CD14-positive monocyte (primary cell): ENCODE data around the gene TBC1D22A. TPM values are rescaled to one million over a fixed set of nuclear protein-coding genes. Genes with fewer than 3 reads are reported as not detected.
A peak's percentile ranks its signal among the peaks of the same experiment; 100 is the strongest.

Experiments
- DNase-seq, 3 donors: peaks; one replicate each; pipeline ENCODE4 v3.0.0-alpha.2; 2011 to 2022
- H2AFZ ChIP-seq: 2 replicates; pipeline ENCODE4 v1.6.0; 2012; ENCODE audit warnings: mild to moderate bottlenecking, low read depth, low read length, inconsistent platforms; ENCODE audit not compliant: insufficient read depth, poor library complexity, severe bottlenecking
- H3K27ac ChIP-seq, 2 donors: 1 replicate in 1 of 2; 2 replicates in 1 of 2; pipeline ENCODE4 v1.5.1; 2012 to 2013; ENCODE audit warnings: low read length in 2 of 2, control low read depth in 1 of 2, inconsistent platforms in 1 of 2, low read depth in 1 of 2, mild to moderate bottlenecking in 1 of 2
- H3K27me3 ChIP-seq, 2 donors: one replicate each; pipeline versions ENCODE4 v1.6.0 to v1.6.1; 2011 to 2013; ENCODE audit warnings: low read length in 2 of 2; ENCODE audit not compliant: control insufficient read depth in 2 of 2, insufficient read depth in 2 of 2
- H3K36me3 ChIP-seq, 2 donors: replicated peaks in 1 of 2; 1 replicate in 1 of 2; 2 replicates in 1 of 2; pipeline versions ENCODE4 v1.5.1 to v1.6.1; 2012 to 2013; ENCODE audit warnings: low read length in 2 of 2, control low read depth in 1 of 2, inconsistent platforms in 1 of 2, mild to moderate bottlenecking in 1 of 2; ENCODE audit not compliant: insufficient read depth in 2 of 2, control insufficient read depth in 1 of 2
- H3K4me1 ChIP-seq, 2 donors: 1 replicate in 1 of 2; 2 replicates in 1 of 2; pipeline versions ENCODE4 v1.5.1 to v1.6.1; 2012 to 2013; ENCODE audit warnings: low read length in 2 of 2, control low read depth in 1 of 2, inconsistent platforms in 1 of 2, mild to moderate bottlenecking in 1 of 2, moderate library complexity in 1 of 2; ENCODE audit not compliant: insufficient read depth in 2 of 2, control insufficient read depth in 1 of 2
- H3K4me2 ChIP-seq: replicated peaks from 2 replicates; pipeline ENCODE3; 2012; ENCODE audit warnings: low read length, moderate library complexity, mild to moderate bottlenecking; ENCODE audit not compliant: poor library complexity, severe bottlenecking; ENCODE audit errors: extremely low read depth
- H3K4me3 ChIP-seq, 3 experiments: fragments of 200-600 bp in 1 of 3; sonication (generic) in 1 of 3; replicated peaks in 1 of 3; 1 replicate in 2 of 3; 2 replicates in 1 of 3; pipeline ENCODE4 v1.5.1; 2011 to 2013; ENCODE audit warnings: low read length in 3 of 3, mild to moderate bottlenecking in 3 of 3, control low read depth in 2 of 3, low read depth in 2 of 3, inconsistent platforms in 1 of 3, moderate library complexity in 1 of 3
- H3K79me2 ChIP-seq: 2 replicates; pipeline ENCODE4 v1.6.0; 2012; ENCODE audit warnings: mild to moderate bottlenecking, control low read depth, inconsistent platforms, low read length, moderate library complexity; ENCODE audit not compliant: insufficient read depth
- H3K9ac ChIP-seq: 2 replicates; pipeline ENCODE4 v1.6.0; 2017; ENCODE audit warnings: low read length, mild to moderate bottlenecking; ENCODE audit not compliant: insufficient read depth, poor library complexity, severe bottlenecking
- H3K9me3 ChIP-seq, 2 donors: replicated peaks in 1 of 2; 1 replicate in 1 of 2; 2 replicates in 1 of 2; pipeline versions ENCODE4 v1.5.1 to v1.6.1; 2012 to 2013; ENCODE audit warnings: low read length in 2 of 2, control low read depth in 1 of 2; ENCODE audit not compliant: control insufficient read depth in 1 of 2, insufficient read depth in 1 of 2
- H4K20me1 ChIP-seq: 2 replicates; pipeline ENCODE4 v1.6.0; 2012; ENCODE audit warnings: mild to moderate bottlenecking, low read length, control low read depth, moderate library complexity; ENCODE audit not compliant: insufficient read depth
- H3K27ac Mint-ChIP-seq, 7 donors: one replicate each; pipeline ENCODE4 v1.8.0; 2020; ENCODE audit warnings: mild to moderate bottlenecking in 7 of 7, mixed read lengths in 7 of 7, moderate library complexity in 6 of 7, inconsistent platforms in 2 of 7
- H3K27me3 Mint-ChIP-seq, 3 donors: one replicate each; pipeline ENCODE4 v1.8.0; 2021 to 2022; ENCODE audit warnings: low read depth in 3 of 3, mild to moderate bottlenecking in 3 of 3, mixed read lengths in 3 of 3, moderate library complexity in 3 of 3, inconsistent platforms in 1 of 3
- H3K36me3 Mint-ChIP-seq, 2 donors: one replicate each; pipeline ENCODE4 v1.8.0; 2020; ENCODE audit warnings: mixed read lengths in 2 of 2, inconsistent platforms in 1 of 2, mild to moderate bottlenecking in 1 of 2
- H3K4me1 Mint-ChIP-seq: one replicate; pipeline ENCODE4 v1.8.0; 2020; ENCODE audit warnings: mild to moderate bottlenecking, mixed read lengths
- H3K4me3 Mint-ChIP-seq, 2 donors: one replicate each; pipeline ENCODE4 v1.8.0; 2020; ENCODE audit warnings: mild to moderate bottlenecking in 2 of 2, mixed read lengths in 2 of 2, moderate library complexity in 1 of 2
- H3K9me3 Mint-ChIP-seq, 7 donors: one replicate each; pipeline ENCODE4 v1.8.0; 2020 to 2022; ENCODE audit warnings: mixed read lengths in 7 of 7, mild to moderate bottlenecking in 6 of 7, moderate library complexity in 6 of 7, inconsistent platforms in 2 of 7
- WGBS: methylation state at CpG from one replicate; pipeline ENCODE4 v1.1.5; 2013; ENCODE audit warnings: missing lambda C conversion rate; ENCODE audit not compliant: insufficient coverage; 5-methylcytosine and 5-hydroxymethylcytosine counted together
- intact Hi-C, 2 donors: fragments of 100-400 bp; cut with micrococcal nuclease; formaldehyde crosslinking; loops; one replicate each; pipeline versions ENCODE4 v1.15.0 to v1.15.1; 2023
- polyA plus RNA-seq, 3 donors: library from polyadenylated mRNA; depleted of rRNA in 1 of 3; unstranded in 2 of 3; stranded (reverse) in 1 of 3; fragments of 300-500 nt in 2 of 3; fragments of >200 nt in 1 of 3; fragmentation: Illumina TruSeq in 2 of 3; gene quantifications; 1 replicate in 2 of 3; 2 replicates in 1 of 3; pipeline ENCODE4 v1.2.3, GENCODE V29; 2012 to 2021
- TF ChIP-seq, protein P1 (sequence below): fragments of 200-600 bp; IDR thresholded peaks from one replicate; pipeline ENCODE4 v1.8.0; 2022; ENCODE audit warnings: antibody characterized with exemption, mild to moderate bottlenecking

Gene TBC1D22A
- polyA plus RNA-seq, 3 donors, result 25.9 to 36.2 (median 29.5) TPM

DNA sequence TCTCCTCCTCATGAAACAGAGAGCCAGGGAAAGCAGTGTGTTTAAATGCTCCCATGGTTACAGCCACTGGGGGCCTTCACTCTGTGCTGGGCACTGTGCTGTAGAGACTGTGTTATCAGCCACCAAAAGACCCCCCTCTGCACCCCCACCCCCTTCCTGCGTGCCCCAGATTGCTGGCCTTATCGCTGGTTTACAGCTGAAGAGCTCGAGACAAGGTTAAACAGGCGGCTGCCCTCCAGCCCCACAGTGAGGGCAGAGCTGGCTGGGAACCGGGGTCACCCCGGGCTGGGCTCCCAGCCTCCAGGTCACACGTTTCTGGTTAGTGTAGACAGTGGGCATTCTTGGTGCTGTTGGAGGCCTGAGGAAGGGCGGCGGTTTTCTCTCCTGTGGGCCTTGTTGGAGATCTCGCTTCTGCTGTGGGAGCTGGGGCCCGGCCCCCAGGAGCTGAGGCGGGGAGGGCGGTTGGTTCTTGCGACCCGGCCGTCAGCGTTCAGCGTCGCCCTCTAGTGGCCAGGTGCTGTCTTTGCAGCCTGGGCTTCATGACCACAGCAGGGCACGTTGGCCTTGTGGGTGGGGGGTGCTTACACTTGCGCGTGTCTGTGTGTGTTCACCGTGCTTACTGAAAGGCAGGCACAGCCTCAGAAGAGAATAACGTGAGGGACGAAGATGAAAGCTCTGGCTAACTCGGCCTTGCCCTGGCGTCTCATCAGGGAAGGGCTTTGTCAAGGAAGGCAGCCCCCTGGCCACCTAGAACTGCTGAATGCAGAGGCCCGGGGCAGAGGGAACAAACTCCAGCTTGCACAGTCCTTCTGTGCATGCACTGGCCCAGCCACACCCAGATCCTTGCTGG lies 40.8 kb downstream of the TBC1D22A start:
- Histone ChIP-seq H3K27ac (peak overlapping the region in 1 of 2 donors; percentile 22), H4K20me1 (peaks cover 96% of the 10 kb centered on the region), H3K9me3 (no peaks in the 10 kb centered on the region), H3K9ac (no peak overlapping the region), H3K79me2 (peaks cover 21% of the 10 kb centered on the region), H3K4me2 (peak overlapping the region; percentile 20), H3K4me3 (no peak overlapping the region), H2AFZ (no peak overlapping the region), H3K27me3 (no peaks in the 10 kb centered on the region), H3K36me3 (peaks cover 71 to 84% of the 10 kb centered on the region in 2 donors), H3K4me1 (no peaks in the 10 kb centered on the region)
- H3K4me1 Mint-ChIP-seq, result peaks cover 14% of the 10 kb centered on the region
- TF ChIP-seq, protein P1, sequence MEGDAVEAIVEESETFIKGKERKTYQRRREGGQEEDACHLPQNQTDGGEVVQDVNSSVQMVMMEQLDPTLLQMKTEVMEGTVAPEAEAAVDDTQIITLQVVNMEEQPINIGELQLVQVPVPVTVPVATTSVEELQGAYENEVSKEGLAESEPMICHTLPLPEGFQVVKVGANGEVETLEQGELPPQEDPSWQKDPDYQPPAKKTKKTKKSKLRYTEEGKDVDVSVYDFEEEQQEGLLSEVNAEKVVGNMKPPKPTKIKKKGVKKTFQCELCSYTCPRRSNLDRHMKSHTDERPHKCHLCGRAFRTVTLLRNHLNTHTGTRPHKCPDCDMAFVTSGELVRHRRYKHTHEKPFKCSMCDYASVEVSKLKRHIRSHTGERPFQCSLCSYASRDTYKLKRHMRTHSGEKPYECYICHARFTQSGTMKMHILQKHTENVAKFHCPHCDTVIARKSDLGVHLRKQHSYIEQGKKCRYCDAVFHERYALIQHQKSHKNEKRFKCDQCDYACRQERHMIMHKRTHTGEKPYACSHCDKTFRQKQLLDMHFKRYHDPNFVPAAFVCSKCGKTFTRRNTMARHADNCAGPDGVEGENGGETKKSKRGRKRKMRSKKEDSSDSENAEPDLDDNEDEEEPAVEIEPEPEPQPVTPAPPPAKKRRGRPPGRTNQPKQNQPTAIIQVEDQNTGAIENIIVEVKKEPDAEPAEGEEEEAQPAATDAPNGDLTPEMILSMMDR, result peak; percentile 99
- peaks cover 0 to 4% (median 0%) of the 10 kb centered on the region in 7 donors for H3K9me3 Mint-ChIP-seq
- H3K36me3 Mint-ChIP-seq, result peaks cover 73 to 84% of the 10 kb centered on the region in 2 donors
- peak overlapping the region in 4 of 7 donors; percentile 23 to 67 (median 54) for H3K27ac Mint-ChIP-seq
- intact Hi-C loops, result loop anchor here (5.0 kb wide), 1 partner anchor 66 kb away; the partner anchor contains the start of gene CERK (in 2 of the 2)
- WGBS, result 20% methylated on average over 28 of the region's 28 CpGs
- DNase-seq, result peak; percentile 55 to 69 (median 58)
- peak overlapping the region in 1 of 2 donors; percentile 61 for H3K4me3 Mint-ChIP-seq
- H3K27me3 Mint-ChIP-seq, result peaks cover 0 to 2% (median 1%) of the 10 kb centered on the region in 3 donors

GRCh38 chr22:46803936-46804335 lies 41.5 kb downstream of the TBC1D22A start:
- Histone ChIP-seq H3K36me3 (peaks cover 68 to 84% of the 10 kb centered on the region in 2 donors), H3K27me3 (no peaks in the 10 kb centered on the region), H3K4me2 (no peak overlapping the region), H3K27ac (no peak overlapping the region), H4K20me1 (peaks cover 96% of the 10 kb centered on the region), H3K9ac (no peak overlapping the region), H3K4me1 (no peaks in the 10 kb centered on the region), H3K79me2 (peaks cover 21% of the 10 kb centered on the region), H3K9me3 (no peaks in the 10 kb centered on the region), H3K4me3 (no peak overlapping the region), H2AFZ (no peak overlapping the region)
- no peak for DNase-seq
- Mint-ChIP-seq H3K27ac (no peak overlapping the region), H3K27me3 (peaks cover 0 to 2% (median 1%) of the 10 kb centered on the region in 3 donors), H3K4me1 (peaks cover 11% of the 10 kb centered on the region), H3K9me3 (peaks cover 0 to 3% (median 0%) of the 10 kb centered on the region in 7 donors), H3K36me3 (peaks cover 70 to 83% of the 10 kb centered on the region in 2 donors), H3K4me3 (no peak overlapping the region)
- WGBS, result 91% methylated on average over 7 of the region's 10 CpGs
- intact Hi-C loops, result loop anchor here (5.0 kb wide), 1 partner anchor 67 kb away; the partner anchor contains the start of gene CERK (in 2 of the 2)
- TF ChIP-seq, protein P1, result no peak
